HG02571 (cell line): Measurements from ENCODE around the gene IL1RAPL1.

Experiments used
- ATAC-seq: cut with Tn5 transposase; IDR thresholded peaks from one replicate; pipeline ENCODE4 v1.9.1; 2021; ENCODE audit warnings: mild to moderate bottlenecking, moderate library complexity; ENCODE audit not compliant: unreplicated experiment

Gene IL1RAPL1

DNA sequence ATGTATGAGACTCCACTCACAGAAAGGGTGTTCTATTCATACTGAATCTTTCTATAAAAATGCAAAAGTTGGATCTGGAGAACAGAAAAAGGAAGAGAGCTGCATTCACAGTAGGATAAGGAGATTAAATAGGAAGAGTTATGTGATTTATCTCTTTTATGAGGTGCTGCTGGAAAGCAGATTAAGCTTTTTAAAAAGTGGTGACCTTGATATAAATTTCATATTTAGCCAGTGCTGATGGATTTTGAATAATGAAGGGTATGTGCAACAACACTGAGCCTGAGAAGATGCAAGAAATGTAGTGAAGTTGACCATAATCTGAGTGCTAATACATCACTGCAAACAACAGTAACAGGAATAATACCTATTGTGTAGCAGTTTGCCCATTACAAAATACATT, 795.6 kb downstream of the IL1RAPL1 start:
- no peak for ATAC-seq

DNA sequence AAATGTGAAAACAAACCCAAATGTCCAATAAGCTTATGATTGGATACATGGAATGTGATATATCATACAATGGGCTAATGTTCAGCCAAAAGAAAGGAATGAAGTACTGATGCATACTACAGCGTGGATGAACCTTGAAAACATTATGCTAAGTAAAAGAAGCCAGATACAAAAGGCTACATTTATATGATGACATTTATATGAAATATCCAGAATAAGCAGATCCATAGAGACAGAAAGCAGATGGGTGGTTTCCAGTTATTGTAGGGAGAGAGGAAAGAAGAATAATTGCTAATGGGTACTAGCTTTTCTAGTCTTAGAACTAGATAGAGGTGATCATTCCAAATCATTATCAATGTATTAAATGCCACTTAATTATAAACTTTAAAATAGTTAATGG, 801.3 kb downstream of the IL1RAPL1 start:
- ATAC-seq: no peak

DNA sequence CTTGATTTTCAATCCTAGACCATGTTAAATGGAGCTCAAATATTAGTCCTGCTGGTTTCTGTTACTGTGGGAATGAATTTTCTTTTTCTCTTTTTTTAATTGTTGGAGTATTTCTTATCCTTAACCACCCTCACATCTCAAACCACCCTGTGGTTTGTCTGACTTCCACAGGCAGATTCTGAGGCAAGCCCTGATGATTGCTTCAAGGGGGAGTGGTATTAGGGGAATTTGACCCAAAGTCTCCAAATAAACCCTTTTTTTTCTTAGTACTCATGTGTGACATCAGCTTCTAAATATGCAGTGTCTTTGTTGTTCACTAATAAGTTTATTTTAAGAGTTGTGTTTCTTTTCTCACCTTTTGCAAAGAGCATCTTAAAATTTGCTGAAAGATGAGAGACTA, 810.3 kb downstream of the IL1RAPL1 start:
- no peak for ATAC-seq

DNA sequence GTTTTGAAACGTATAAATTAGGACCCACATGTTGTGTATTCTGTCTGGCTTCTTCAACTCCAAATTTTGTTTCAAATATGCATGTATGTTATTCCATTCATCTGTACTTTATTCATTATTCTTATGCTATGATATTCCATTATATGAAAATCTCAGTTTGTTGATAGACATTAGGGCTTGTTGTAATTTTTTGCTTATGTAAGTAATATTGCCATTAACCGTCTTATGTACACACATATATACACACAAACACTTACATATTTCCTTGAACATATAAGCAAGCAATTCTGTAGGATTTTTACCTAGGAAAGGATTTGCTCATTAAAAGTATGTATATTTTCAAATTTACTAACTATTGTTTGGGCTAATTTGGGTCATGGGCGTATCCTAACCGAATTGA, 820.1 kb downstream of the IL1RAPL1 start:
- ATAC-seq: no peak

DNA sequence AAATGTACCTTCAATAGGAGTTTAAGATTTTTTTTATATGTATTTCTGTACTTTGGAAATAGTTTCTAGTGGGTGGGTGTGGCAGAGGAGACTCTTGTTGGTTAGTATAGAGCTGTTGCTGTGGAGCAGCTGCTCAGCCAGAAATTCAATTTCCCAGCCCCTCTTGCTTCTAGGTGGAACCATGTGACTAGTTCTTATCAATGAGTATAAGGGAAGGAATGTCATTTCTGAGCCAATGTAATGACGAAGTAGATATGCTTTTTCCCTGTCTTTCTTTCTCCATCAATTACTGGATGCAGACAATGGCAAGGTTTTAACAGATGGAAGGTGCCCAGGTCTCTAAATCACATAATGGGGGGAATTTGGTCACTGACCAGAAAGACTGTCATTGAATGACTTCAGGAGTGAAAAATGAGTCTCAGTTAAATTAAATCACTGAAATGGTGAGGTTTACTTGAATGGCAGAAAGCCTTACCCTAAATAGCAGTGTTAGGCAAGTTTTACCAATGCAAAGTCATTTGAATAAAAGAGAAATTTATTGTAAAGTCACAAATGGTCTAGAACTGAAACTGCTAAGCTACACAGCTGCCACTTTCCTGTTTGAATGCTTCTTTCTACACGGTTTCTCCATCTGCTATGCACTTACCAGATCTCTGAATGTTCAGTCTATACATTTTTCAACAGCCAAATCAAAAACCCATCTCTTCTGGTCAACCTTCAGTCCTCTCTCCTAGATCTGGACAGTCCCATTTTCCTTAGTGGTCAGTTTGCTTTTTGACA, 832.7 kb downstream of the IL1RAPL1 start:
- ATAC-seq: no peak

DNA sequence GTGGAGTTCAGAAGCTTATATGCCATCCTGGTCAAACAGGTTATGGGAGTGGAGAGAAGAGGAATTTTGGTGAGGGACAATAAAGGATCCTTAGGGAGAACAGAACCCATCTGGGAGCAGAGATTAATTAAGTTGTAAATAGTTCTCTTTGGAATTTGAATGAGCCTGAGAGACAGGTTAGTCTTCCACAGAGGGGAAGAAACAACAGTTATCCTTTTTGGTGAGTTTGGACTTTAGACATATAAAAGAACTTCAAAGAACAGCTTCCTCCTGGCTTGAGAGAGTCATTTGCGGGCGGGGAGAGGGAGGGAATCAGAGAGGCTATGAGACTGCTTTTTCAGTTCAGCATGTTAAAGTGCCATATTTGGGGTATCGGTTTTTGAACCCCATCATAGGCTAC, 834.8 kb downstream of the IL1RAPL1 start:
- no peak for ATAC-seq

DNA sequence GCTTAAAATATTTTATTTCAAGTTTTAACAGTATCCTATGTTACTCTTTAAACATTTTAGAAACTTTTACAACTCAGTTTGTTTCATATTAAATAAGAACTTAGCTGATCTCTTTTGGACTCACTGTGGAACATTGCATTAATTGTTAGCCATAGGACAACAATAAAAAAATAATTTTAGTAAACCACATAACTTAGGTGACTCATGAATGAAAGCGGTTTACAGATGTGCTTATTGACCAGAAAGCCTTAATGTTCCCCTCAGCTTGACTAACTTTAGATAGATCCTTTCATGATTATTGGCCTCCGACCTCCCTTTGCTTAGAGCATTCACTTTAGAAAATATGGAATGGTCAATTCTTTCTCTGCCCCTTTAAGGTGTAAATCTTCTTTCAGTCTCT, 844.6 kb downstream of the IL1RAPL1 start:
- no peak for ATAC-seq

DNA sequence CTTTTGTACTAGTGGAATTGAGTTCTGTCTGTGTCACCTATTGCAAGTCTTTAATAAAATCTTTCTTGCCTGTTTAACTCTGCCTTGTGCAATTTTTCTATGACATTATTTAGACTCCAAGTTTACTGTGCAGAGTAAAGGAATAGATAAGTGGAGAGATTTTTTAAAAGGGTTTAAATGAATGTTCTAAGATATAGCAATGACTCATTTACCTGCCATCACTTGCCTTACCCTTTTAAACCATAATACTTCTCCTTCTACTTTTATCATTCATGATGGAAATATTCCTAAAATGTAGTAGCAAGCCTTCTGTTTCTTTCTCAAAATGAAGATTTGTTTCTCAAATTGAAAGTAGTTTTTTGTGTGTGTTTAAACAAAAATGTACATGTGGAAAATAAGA, 845.3 kb downstream of the IL1RAPL1 start:
- no peak for ATAC-seq

DNA sequence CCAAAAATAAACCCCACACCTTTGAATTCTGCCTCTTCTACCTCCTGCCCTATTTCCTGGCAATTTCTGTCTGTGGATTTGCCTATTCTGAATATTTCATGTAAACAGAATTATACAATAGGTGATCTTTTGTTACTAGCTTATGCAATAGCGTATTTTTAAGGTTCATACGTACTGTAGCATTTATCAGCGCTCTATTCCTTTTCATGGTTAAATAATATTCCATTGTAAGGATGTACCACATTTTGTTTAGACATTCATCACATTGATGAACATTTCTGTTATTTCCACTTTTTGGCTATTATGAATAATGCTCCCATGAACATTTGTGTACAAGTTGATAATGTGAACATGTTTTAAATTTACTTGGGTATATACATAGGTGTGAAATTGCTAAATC, 847.7 kb downstream of the IL1RAPL1 start:
- no peak for ATAC-seq

DNA sequence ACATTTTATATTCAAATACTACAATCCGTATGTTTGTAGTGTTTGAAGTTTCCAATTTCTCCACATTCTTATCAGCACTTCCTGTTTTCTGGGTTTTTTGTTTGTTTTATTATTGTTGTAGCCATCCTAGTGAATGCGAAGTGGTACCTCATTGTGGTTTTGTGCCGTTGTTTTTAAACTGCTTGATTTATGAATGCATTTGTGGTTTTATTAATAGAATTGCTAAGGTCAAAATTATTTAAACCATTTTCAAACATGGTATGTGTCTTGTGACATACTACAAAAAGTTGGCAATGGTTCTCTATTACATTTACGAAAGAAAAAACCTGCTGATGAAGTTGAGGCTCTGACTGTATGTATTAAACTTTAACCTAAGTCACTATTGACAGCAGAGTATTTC, 848.1 kb downstream of the IL1RAPL1 start:
- no peak for ATAC-seq

DNA sequence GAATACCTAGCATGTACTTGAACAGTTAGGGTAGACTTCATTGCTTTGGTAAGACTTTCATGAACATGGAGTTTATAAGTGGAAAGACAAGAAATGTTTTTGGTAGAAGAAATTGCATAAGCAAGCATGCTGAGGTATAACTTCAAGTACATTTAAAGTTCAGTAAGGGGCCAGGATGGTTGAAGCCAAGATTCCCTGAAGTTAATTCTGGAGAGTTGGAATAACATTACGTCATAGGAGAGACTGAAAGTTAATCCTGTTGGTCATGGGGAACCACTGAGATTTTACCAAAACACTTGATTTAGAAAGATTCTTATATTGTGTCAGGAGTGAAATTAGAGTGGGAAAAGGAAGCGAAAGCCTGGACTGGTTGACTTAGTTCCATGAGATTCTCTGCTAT, 860.6 kb downstream of the IL1RAPL1 start:
- no peak for ATAC-seq

DNA sequence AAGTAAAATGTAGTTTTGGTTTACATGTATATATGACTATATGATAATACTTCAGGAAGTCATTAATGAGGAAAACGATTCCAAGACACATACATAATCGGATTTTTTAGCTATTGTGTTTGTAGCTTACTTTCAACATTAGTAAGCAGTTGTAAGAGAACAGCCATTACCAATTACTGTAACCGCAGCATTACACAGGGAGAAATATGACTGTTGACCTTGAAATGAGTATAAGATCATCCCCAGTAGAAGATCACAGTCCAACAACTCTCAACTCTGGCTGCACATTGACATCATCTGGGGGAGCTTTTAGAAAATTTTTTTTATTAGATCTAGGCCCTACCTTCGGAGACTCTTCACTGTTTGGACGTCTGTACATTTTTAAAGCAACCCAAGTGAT, 866.1 kb downstream of the IL1RAPL1 start:
- no peak for ATAC-seq

DNA sequence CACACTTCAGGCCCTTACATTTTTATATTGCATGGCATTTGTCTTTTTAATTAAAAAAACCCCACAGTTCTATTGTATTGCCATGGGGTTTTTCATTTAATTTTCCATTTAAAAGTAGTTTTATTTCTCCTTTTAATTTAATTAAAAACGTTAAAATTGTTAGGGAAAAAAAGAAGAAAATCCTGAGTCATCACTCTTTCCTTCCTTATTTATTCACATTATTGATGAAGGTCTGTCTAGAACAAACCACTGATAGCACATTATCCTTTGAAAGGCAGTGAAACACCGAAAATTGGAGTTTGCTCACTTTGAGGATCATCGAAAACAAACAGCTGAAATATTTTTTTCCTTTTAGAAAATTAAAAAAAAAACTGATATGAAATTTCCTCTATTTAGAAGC, 868.5 kb downstream of the IL1RAPL1 start:
- no peak for ATAC-seq

DNA sequence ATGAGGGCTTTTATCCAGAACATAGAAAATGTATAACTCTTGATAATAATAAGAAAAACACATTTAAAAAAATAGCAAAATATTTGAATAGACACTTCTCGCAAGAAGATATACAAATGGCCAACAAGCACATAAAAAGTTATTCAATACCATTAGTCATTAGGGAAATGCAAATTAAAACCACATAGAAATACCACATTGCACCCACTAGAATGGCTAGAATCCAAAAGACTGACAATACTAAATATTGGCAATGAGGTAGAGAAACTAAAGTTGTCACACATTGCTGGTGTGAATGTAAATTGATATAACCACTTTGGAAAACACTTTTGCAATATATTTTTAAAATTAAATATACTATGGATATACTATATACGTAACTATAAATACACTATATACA, 873.8 kb downstream of the IL1RAPL1 start:
- no peak for ATAC-seq

DNA sequence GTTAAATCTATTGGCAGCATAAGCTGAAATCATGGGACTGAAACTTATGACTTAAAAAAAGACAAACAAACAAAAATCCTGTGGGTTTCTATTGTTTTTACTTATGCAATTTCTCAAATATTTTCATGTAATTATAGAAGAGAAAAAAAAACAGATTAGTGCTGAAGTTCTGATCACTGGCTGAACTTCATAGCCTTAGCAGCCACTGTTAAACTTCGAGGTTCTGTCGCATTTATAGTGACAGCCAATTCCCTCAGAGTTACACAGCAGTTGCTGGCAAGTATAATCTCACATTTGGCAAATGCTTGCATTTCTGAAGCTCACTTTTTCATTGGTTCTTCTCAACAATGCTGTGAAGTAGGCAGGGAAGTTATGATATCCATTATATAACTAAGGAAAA, 879.2 kb downstream of the IL1RAPL1 start:
- no peak for ATAC-seq

DNA sequence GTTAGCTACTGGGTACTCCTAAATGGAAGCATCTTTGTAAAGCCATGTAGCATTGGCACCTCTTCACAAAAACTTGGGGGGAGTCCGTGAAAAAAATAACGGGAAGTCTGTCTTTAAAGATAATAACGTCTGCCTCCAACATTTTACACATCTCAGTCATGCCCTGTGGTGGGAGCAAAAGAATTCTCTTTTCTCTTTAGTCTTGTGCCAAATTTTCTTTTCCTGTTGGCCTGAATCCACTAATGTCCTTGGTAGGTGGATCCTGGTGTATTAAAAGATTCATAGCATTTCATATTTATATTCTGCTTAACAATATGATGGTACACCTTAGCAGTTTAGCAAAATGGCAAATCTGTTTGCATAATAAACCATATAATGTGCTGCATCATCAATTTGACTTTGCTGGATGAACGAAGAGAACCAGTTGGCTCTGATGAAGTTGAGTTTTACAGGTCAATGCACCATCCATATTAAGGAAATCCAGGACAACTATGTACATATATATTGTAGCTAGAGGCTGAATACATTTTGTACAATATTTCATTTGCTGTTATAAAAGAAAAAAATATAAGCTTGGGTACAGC, 881.8 kb downstream of the IL1RAPL1 start:
- ATAC-seq: no peak

DNA sequence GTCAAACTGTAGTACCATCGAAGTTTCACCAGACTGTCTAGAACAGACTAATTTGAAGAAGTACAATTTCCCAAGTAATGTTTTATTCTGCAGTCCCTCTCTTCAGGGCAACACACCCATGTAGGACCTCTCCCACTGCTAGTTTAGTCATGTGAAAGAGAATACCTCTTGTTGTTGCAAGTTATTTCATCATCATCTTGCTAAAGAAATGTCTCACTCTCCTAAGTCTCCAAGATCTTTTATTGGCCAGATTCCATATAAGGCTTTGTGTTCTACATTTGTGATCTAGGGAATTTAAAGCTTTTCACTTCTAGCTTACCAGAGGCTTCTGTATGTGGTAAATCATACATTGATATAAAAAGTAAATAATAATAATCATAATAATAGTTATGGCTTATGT, 882.8 kb downstream of the IL1RAPL1 start:
- ATAC-seq: no peak

DNA sequence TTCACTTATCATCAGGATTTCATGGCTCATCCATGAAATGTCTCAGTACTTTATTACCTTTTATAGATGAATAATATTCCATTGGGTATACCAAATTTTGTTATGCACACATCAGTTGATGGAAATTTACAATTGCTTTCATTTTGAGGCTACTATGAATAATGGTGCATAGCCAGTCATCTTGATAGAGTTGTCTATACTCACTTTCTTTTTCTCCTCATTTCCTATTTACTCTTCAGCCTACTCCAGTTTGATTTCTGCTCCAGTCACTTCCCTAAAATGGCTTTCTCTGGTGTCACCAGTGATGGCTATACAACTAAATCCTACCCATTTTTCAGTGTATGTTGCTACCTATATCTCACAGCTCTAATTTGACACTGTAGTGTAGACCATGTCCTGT, 884.6 kb downstream of the IL1RAPL1 start:
- ATAC-seq: no peak

DNA sequence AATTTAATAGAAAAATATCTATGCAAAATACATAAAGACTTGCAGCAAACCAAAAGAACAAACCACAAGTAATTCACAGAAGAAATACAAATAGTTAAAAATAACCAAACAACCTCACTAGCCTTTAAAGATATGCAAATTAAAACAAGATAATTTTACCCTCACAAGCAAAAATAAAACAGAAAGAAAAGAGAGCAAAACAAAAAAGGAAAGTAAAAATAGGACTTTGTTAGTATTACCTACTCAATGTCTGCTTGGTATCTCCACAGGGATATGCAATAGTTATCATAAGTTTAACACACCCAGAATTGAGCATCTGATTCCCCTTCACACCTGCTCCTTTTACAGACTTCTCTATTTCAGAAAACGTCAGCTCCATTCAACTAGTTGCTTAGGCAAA, 890.6 kb downstream of the IL1RAPL1 start:
- peak; percentile 36 for ATAC-seq

DNA sequence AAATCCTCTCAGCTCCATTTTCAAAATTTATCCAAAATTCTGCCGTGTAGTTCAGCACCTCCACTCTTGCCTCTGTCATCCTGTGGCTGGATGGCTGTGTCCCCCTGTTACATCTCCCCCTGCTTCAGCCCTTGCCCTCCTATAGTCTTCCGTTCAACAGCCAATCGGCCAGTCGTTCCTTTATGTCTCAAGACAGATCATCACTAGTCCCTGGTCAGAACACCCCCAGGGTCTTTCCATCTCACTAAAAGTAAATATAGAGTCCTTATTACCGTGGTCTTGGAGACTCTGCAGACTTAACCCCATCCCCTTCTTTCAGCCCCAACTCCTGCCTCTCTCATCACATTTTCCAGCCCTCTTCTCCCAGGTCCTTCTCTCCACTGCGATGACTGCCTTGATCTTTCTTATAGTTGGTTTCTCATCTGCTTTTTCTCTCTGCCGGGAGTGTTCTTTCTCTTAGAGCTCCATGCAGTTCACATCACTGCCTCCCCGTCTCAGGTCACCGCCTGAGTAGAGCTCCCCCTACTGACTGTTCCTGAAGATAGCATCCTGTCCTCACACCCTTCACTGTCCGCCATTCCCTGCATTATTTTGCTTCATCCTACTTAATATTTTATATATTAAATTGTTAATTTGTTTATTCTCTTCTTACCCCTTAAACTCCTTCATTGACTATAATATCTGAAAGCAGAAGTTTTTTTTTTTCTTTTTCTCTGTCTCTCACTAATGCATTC, 891.3 kb downstream of the IL1RAPL1 start:
- ATAC-seq: peak; percentile 82

DNA sequence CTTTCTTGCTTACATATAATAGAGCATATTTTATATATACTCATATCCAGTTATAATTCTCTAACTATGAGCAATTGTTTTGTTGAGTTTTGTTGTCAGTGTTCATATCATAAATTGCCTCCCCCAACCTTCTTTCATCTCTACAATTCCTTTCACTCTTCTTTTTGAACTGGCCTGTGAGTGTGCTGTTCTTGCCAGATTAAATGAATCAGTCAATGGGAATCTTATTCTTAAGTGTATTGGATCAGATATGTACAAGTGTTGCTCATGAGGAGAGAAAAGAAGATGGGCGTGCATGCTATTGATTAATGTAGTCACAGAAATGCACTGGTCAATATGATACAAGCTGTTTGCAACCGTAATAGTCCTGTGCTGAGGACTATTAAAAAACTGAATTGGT, 900.0 kb downstream of the IL1RAPL1 start:
- no peak for ATAC-seq

DNA sequence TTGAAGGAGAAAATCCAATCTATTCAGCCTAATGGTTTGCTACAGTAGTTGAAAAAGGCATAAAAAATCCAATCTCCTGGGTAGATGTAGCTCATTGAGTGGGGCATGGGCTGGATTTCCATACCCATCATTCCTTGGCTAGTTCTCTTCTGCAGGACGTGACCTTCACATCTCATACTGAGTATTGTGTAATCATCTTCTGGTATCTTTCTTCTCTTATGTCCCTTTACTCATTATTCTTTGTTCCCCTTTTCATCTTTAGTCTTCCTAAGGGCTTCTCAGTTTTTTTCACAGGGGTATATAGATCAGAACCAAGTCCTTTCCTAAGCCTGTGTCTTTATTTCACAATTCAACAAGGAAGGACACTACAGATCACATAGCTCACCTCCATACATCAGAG, 900.5 kb downstream of the IL1RAPL1 start:
- ATAC-seq: no peak
